Lower leg skin (tissue), 4 donors: ENCODE results near the gene CXCL5. TPM values are rescaled to one million over a fixed set of nuclear protein-coding genes. Genes with fewer than 3 reads are reported as not detected.

ENCODE experiments used
- DNase-seq, 2 donors: peaks; one replicate each; pipeline ENCODE4 v3.0.0-alpha.2; 2019; ENCODE audit warnings: low spot score in 2 of 2
- H3K4me3 ChIP-seq: fragments of 200-600 bp; sonication (generic); 2 replicates; pipeline ENCODE4 v1.5.1; 2017; ENCODE audit warnings: mild to moderate bottlenecking, low read depth; ENCODE audit not compliant: poor library complexity, severe bottlenecking
- POLR2A ChIP-seq, 2 donors: fragments of 450-650 bp; IDR thresholded peaks; one replicate each; pipeline ENCODE4 v1.6.1; 2016 to 2017; ENCODE audit warnings: antibody characterized with exemption in 2 of 2, mild to moderate bottlenecking in 1 of 2, moderate library complexity in 1 of 2
- WGBS, 2 donors: methylation state at CpG; one replicate each; pipeline ENCODE4 v1.1.5; 2018; 5-methylcytosine and 5-hydroxymethylcytosine counted together
- intact Hi-C: fragments of 100-400 bp; cut with DNase I; formaldehyde crosslinking; loops from one replicate; pipeline ENCODE4 v1.15.0; 2023; ENCODE audit warnings: low total_unique reads
- total RNA-seq, 4 donors: library from RNA; depleted of rRNA; stranded (reverse); fragments of >200 nt; gene quantifications; one replicate each; pipeline ENCODE4 v1.1.0, GENCODE V29; 2016
- TF ChIP-seq, protein P1 (sequence below), 3 donors: fragments of 450-650 bp; IDR thresholded peaks; one replicate each; pipeline ENCODE4 v1.5.1; 2016; ENCODE audit warnings: antibody characterized with exemption in 3 of 3, mild to moderate bottlenecking in 3 of 3, moderate library complexity in 2 of 3

Gene CXCL5
- total RNA-seq, result not detected

DNA sequence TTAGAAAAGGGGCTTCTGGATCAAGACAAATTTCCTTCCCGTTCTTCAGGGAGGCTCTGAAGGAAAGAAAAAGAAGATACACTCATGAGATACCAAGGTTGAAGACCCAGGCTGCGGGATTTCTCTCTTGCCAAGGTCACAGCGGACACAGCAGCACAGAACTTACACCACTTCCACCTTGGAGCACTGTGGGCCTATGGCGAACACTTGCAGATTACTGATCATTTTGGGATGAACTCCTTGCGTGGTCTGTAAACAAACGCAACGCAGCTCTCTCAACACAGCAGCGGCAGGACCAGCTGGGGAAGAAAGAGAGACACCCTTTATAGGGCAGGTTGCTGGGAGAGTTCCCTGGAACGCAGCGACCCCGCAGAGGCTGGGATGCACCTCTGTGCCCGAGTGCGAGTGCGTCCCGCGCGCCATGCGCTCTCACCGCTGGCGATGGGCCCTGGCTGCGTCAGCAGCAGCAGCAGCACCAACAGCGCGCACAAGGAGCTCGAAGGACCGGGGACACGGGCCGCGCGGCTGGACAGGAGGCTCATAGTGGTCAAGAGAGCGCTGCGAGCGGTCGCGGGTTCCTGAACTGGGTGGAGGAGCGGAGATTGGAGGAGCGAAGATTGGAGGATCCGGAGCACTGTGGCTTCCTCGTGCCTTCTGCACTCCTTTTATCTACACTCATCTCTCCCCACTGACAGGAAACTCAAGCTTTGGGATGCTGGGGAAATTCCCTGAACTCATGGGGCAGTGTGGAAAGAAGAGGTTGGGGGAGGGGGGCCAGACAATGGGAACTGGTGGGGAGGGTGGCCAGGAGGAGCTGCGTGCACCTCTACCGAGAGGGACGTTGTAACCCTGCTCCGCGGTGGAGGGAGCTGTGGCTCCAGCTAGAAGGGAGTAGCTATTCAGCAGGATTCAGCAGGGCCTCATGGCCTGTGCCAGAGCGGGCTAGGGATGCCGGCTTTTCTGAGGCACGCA is at the start of gene CXCL5:
Gene CXCL5 (minus strand): TSS at position 638 of the 972 bp plus-strand sequence. CDS start 96 bp downstream, at position 542.
- intact Hi-C loops, result no loop called here
- H3K4me3 ChIP-seq, result no peak within 1 kb of the TSS
- WGBS, 2 donors, result 11% methylated on average over 42 to 45 of the region's 46 CpGs
- peak in 1 of 2 donors; percentile 84 for DNase-seq
- TF ChIP-seq POLR2A (IDR thresholded peaks at IDR 0.05), result no peak
- TF ChIP-seq, protein P1, sequence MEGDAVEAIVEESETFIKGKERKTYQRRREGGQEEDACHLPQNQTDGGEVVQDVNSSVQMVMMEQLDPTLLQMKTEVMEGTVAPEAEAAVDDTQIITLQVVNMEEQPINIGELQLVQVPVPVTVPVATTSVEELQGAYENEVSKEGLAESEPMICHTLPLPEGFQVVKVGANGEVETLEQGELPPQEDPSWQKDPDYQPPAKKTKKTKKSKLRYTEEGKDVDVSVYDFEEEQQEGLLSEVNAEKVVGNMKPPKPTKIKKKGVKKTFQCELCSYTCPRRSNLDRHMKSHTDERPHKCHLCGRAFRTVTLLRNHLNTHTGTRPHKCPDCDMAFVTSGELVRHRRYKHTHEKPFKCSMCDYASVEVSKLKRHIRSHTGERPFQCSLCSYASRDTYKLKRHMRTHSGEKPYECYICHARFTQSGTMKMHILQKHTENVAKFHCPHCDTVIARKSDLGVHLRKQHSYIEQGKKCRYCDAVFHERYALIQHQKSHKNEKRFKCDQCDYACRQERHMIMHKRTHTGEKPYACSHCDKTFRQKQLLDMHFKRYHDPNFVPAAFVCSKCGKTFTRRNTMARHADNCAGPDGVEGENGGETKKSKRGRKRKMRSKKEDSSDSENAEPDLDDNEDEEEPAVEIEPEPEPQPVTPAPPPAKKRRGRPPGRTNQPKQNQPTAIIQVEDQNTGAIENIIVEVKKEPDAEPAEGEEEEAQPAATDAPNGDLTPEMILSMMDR (IDR thresholded peaks at IDR 0.05), result no peak

DNA sequence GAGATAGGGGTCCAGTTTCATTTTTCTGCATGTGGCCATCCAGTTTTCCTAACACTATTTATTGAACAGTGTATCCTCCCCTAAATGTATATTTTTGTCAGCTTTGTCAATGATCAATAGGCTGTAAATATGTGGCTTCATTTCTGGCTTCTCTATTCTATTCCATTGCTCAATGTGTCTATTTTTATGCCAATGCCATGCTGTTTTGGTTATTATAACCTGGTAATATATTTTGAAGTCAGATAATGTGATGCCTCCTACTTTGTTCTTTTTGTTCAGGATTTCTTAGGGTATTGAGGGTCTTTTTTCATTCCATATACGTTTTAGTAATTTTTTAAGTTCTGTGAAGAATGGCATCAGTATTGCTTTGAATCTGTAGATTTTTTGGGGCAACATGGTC is 48.7 kb upstream of the CXCL5 start:
- DNase-seq, result no peak
- no peak for TF ChIP-seq POLR2A (IDR thresholded peaks at IDR 0.05)
- H3K4me3 ChIP-seq, result no peak overlapping the region
- intact Hi-C loops, result loop anchor here (5.0 kb wide), 1 partner anchor 1015 kb away; no protein-coding TSS in a partner anchor
- WGBS, 2 donors, result 73% methylated on average over 1 of the region's 1 CpG

DNA sequence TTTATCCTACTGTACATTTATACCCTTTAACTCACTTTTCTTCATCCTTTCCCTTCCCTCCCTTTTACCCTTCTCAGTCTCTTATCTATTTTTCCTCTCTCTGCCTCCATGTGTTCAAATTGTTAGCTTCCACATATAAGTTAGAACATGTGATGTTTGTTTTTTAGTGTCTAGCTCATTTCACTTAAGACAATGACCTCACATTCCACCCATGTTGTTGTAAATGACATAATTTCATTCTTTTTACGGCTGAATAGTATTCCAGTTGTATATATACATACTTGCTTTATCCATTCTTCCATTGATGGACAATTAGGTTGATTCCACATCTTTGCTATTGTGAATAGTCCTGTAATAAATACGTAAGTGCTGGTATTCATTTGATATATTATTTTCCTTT is 47.3 kb upstream of the CXCL5 start:
- intact Hi-C loops, result loop anchor here (5.0 kb wide), 1 partner anchor 1017 kb away; no protein-coding TSS in a partner anchor
- WGBS, 2 donors, result 88 to 90% methylated on average over 2 of the region's 2 CpGs
- DNase-seq, result no peak
- TF ChIP-seq POLR2A (IDR thresholded peaks at IDR 0.05), result no peak
- TF ChIP-seq, protein P1 (IDR thresholded peaks at IDR 0.05), result no peak
- H3K4me3 ChIP-seq, result no peak overlapping the region

DNA sequence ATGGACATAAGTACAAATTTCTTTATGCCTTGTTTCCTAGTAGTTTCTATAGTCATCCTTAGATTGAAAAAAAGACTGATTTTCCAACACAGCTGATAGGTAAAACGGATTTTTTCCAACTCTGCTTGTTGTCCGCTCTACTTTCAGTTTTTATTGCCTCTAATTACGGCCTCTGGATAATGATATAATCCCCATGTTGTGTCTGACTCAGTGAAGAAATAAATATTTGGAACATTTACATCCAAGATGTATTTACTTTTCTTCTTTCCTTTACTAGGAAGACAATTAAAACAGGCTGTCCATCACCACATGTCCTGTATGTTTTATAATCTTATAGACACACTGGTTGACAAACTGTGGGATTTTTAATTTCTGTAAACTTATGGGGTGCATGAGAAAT is 46.8 kb upstream of the CXCL5 start:
- DNase-seq, result no peak
- no peak overlapping the region for H3K4me3 ChIP-seq
- WGBS, 2 donors, result 55 to 62% methylated on average over 3 of the region's 3 CpGs
- TF ChIP-seq, protein P1 (IDR thresholded peaks at IDR 0.05), result no peak
- no peak for TF ChIP-seq POLR2A (IDR thresholded peaks at IDR 0.05)
- intact Hi-C loops, result loop anchor here (5.0 kb wide), 1 partner anchor 1017 kb away; no protein-coding TSS in a partner anchor

DNA sequence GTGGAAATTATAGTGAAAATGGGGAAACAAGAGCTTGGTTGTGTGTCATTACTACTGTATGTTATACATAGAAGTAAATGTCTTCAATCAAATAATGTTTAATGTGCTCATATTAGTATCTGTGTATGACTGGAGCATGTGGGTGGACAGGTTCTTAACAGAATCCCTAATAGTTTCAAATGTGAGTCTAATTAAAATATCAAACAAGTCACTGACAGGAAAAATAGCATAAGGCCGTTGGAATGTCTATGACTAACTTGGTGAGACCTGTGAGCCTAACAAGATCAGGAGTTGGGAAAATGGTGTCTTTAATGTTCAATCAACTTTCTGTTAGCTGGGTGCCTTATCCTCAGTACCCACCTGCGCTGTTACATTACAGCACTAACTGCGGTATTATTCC is 46.2 kb upstream of the CXCL5 start:
- H3K4me3 ChIP-seq, result no peak overlapping the region
- no peak for TF ChIP-seq POLR2A (IDR thresholded peaks at IDR 0.05)
- intact Hi-C loops, result loop anchor here (5.0 kb wide), 1 partner anchor 1018 kb away; no protein-coding TSS in a partner anchor
- 71 to 76% methylated on average over 3 of the region's 3 CpGs for WGBS, 2 donors
- no peak for DNase-seq

DNA sequence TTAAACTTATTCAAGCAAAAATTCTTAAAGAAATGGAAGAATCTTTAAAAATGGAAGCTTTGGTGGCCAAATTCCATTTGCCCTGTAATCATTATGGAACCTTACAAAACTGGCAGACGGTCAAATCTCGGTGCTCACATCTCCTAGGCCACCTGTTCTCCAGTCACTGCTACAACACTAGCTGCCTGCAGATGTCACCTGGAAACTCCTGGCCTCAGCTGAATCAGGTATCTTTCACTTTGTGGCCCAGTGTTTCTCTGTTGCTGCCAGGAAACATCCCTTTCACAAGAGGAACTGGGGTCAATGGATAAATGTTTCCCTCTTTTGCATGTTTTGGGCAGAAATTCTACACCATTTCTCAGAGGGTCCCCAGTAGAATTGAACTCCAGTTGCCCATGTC is 44.2 kb upstream of the CXCL5 start:
- 61 to 62% methylated on average over 2 of the region's 2 CpGs for WGBS, 2 donors
- TF ChIP-seq, protein P1 (IDR thresholded peaks at IDR 0.05), result no peak
- no peak for TF ChIP-seq POLR2A (IDR thresholded peaks at IDR 0.05)
- no peak for DNase-seq
- intact Hi-C loops, result no loop called here
- no peak overlapping the region for H3K4me3 ChIP-seq
